A549 treated with Hydrocortisone at 1 μM for 4 hours (cell line): ENCODE measurements around the gene TNRC6A. TPM values are rescaled to one million over a fixed set of nuclear protein-coding genes. Genes with fewer than 3 reads are reported as not detected.

ENCODE experiments used
- total RNA-seq: library from RNA; stranded (reverse); fragments of 200-300 nt; extraction: Qiagen RNA extraction; gene quantifications from 5 replicates; pipeline ENCODE4 v1.2.3, GENCODE V29; 2022

Gene TNRC6A
- 25.3 to 33.9 TPM (median 28.8 TPM) in 5 replicates for total RNA-seq

GRCh38 chr16:24729243-24729950 lies at the start of gene TNRC6A:
TSS of gene TNRC6A (plus strand) at chr16:24729651. CDS start at chr16:24729842, 191 bp downstream.

GRCh38 chr16:24845726-24846547 lies 116.5 kb downstream of the TNRC6A start, which contains the start of gene SLC5A11:
TSS of gene SLC5A11 (plus strand) at chr16:24845963. CDS start at chr16:24858644, 12,681 bp downstream.

Other genes starting within 250 kb of the TNRC6A start
- gene RBBP6, start 190.1 kb upstream of the TNRC6A start, total RNA-seq: 20.3 to 24.5 TPM (median 21.5 TPM) in 5 replicates
- 0.22 to 0.51 TPM (median 0.36 TPM) in 5 replicates for gene SLC5A11, start 116.3 kb downstream of the TNRC6A start, total RNA-seq